Measurements from ENCODE around the gene KCNJ14. TPM values are rescaled to one million over a fixed set of nuclear protein-coding genes. Genes with fewer than 3 reads are reported as not detected.

Gene KCNJ14
- total RNA-seq, 1 donor from 2014 or later: 1.3 TPM

DNA sequence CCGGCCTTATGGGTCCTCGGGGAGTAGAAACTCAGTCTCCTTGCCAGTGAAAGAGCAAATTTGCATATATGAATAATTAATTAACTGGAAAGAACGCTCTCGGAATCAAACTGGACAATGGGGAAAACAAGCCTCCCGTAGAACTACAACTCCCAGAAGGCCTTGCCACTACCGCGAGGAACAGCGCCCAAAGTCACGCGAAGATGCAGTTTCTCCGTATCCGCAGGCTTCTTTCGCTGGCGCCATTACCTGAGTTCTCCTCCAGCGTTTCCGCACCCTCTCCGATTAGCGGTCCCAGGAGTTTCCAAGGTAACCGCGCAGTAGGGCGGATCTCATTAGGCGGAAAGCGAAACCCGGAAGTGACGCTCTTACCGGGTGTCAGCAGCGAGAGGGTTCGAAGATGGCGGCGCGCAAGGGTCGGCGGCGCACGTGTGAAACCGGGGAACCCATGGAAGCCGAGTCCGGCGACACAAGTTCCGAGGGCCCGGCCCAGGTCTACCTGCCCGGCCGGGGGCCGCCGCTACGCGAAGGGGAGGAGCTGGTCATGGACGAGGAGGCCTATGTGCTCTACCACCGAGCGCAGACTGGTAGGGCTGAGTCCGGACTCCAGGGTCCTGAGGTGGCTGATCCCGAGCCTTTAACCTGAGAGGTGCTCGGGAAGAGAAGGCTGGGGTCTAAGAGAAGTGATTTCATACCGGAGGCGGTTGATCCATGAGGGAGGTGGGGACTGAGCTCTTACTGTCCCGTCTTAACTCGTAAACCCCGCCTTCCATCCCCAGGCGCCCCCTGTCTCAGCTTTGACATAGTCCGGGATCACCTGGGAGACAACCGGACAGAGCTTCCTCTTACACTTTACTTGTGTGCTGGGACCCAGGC, 9.5 kb upstream of the KCNJ14 start, which contains the start of gene GRWD1:
Gene GRWD1, plus strand, starts transcription at position 378 of the 876 bp plus-strand sequence. Its CDS starts 23 bp downstream, at position 401.
- peak; percentile 95 for DNase-seq (ENCODE audit: low read depth)

GRCh38 chr19:48446579-48446978, 8.8 kb upstream of the KCNJ14 start:
- no peak for DNase-seq (ENCODE audit: low read depth)

DNA sequence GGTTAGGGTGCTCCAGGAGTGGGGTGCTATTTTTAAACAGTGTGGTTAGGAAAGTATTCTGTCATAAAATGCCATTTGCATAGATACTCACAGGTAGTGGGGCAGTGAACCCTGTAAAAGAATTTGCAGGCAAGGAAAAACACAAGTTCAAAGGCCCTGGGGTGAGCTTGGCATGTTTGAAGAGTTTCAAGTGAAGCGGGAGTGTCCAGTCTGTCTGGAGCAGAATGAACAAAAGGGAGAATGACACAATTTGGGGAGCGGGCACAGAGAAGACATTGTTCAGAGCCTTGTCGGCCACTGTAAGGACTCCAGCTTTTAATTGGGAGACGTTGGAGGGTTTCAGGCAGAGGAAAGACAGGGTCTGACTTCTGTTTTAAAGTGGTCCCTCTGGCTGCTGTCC, 6.8 kb upstream of the KCNJ14 start:
- DNase-seq (ENCODE audit: low read depth): no peak

DNA sequence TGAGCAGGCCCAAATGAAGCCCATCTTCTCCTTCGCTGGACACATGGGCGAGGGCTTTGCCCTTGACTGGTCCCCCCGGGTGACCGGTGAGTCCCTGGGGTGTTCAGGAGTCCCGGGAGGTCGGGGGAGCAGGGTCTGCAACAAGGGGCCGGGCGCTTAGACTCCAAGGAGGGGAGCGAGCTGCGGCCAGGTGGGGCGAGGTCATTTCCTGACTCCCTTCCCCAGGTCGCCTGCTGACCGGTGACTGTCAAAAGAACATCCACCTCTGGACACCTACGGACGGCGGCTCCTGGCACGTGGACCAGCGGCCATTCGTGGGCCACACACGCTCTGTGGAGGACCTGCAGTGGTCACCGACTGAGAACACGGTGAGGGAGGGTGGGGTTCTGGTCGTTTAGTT, 4.9 kb upstream of the KCNJ14 start:
- no peak for DNase-seq (ENCODE audit: low read depth)

- no peak for DNase-seq (ENCODE audit: low read depth)
These were observed 4.5 kb upstream of the KCNJ14 start for GRCh38 chr19:48450863-48451262.

- DNase-seq (ENCODE audit: low read depth): no peak
These were observed 3.8 kb upstream of the KCNJ14 start for GRCh38 chr19:48451624-48452023.

GRCh38 chr19:48452289-48453190, 2.8 kb upstream of the KCNJ14 start:
- DNase-seq (ENCODE audit: low read depth): no peak

DNA sequence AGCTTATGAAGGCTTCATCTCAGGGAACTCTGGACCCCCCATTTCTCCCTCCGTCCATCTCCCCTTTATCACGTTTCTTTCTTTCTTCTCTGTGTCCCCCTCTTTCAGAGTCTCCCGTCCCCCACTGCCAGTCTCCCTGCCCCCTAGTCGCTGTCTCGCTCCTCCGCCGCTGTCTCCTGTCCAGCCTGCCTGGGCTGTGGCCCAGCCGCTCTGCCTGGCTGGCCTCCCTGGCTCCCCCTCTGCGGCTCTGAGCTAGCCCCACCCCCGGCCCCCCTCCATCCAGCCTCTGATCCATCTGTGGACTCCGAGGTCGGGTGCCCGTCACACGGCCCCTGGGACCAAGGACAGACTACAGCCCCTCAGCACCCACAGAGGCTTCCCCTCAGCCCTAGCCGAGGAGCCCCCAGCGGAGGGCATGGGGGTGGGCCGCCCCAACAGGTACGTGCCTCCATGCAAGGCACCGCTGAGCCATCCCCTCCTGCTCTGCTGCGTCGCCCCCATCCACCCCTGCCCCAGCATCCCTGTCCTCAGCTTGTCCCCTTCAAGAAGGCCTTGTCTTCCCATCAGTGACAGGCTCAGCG, 1.1 kb upstream of the KCNJ14 start:
- no peak for DNase-seq (ENCODE audit: low read depth)

DNA sequence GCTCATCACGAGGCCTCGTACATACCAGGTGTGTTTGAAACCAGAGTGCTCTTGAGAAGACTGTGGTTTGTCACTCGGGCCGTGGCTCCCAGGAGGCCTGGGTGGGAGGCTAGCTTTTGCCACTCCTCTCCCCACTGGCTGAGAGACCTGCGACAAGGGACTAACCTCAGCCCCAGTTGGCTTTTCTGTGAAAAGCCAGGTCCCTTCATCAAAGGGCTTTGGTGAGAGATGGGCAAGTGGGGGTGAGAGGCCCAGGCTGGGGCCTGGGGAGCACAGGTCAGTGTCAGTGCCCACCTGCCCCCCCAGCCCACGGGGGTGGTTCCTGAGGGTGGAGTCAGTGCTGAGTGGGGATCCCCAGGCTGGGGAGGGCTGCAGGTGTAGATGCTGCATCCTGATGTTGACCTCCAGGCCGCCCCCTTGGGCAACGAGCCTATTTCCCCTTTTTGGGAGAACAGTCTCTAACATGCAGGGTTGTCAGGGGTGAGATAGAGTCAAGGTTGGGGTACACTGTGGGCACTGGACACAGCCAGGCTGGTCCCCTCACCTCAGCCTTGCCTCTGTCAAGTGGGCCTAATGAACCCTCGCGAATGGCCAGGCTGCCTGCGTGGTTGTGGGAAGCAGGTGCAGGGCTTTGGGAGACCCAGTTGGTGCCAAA, 661 bp downstream of the KCNJ14 start:
- DNase-seq (ENCODE audit: low read depth): no peak

- no peak for DNase-seq (ENCODE audit: low read depth)
These were observed 1.5 kb downstream of the KCNJ14 start for GRCh38 chr19:48456864-48457263.

DNA sequence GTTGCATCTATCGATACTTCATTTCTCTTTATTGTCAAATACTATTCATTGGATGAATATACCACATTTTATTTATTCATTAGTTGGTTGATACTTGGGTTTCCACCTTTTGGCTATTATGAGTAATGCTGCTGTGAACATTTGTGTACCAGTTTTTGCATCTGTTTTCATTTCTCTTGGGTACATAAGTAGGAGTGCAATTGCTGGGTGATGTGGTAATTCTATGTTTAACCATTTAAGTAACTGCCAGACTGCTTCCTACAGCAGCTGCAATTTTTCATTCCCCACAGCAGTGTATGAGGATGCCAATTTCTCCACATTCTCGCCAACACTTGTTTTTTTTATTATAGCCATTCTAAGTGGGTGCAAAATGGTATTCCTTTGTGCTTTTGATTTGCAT, 2.6 kb downstream of the KCNJ14 start:
- no peak for DNase-seq (ENCODE audit: low read depth)

- DNase-seq (ENCODE audit: low read depth): no peak
These were observed 6.2 kb downstream of the KCNJ14 start for GRCh38 chr19:48461651-48461981.

DNA sequence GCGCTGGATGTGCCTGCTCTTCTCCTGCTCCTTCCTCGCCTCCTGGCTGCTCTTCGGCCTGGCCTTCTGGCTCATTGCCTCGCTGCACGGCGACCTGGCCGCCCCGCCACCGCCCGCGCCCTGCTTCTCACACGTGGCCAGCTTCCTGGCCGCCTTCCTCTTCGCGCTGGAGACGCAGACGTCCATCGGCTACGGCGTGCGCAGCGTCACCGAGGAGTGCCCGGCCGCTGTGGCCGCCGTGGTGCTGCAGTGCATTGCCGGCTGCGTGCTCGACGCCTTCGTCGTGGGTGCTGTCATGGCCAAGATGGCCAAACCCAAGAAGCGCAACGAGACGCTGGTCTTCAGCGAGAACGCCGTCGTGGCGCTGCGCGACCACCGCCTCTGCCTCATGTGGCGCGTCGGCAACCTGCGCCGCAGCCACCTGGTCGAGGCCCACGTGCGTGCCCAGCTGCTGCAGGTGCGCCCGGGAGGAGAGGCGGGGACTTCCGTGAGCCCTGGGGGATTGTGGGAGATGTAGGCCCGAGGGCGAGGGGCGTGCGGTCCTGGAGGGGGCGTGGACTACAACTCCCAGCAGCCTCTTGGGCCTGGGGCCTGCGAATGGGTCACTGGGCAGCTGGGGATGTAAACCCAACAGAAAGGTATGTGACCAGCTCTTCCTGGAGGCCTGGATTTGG, 6.7 kb downstream of the KCNJ14 start:
- DNase-seq (ENCODE audit: low read depth): no peak

- DNase-seq (ENCODE audit: low read depth): no peak
These were observed 9.8 kb downstream of the KCNJ14 start for GRCh38 chr19:48465215-48465614.

GRCh38 chr19:48466561-48467325, 11.4 kb downstream of the KCNJ14 start:
- peak; percentile 49 for DNase-seq (ENCODE audit: low read depth)

DNA sequence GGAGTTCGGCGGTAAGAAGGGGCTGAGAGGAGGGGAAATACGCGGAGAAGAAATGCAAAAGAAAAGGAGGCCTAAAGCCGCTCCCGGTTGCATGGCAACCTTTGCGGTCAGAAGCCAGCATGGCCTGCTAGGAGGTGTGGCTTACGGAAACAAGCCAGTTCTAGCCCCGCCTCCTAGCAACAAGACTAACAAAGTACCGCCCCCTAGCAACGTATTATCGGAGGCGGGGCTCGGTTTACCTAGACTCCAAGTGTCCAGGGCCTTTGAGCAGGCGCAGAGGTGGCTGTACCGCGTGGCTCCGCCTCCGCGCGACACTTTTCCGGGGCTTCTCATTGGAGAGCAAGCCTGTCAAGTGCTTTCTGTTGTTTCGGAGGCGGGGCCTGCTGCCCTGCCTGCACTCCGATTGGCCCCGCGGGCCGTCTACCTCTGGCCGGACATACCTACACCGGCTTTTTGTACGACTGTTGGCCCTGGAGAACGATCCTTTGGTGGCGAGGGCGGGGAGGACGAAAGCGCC, 13.5 kb downstream of the KCNJ14 start:
- peak; percentile 99 for DNase-seq (ENCODE audit: low read depth)

GRCh38 chr19:48469289-48469881, 14.0 kb downstream of the KCNJ14 start, which contains the start of gene CYTH2:
Gene CYTH2 (plus strand): TSS chr19:48469369. CDS start chr19:48469508, 139 bp downstream.
- peak; percentile 36 for DNase-seq (ENCODE audit: low read depth)

DNA sequence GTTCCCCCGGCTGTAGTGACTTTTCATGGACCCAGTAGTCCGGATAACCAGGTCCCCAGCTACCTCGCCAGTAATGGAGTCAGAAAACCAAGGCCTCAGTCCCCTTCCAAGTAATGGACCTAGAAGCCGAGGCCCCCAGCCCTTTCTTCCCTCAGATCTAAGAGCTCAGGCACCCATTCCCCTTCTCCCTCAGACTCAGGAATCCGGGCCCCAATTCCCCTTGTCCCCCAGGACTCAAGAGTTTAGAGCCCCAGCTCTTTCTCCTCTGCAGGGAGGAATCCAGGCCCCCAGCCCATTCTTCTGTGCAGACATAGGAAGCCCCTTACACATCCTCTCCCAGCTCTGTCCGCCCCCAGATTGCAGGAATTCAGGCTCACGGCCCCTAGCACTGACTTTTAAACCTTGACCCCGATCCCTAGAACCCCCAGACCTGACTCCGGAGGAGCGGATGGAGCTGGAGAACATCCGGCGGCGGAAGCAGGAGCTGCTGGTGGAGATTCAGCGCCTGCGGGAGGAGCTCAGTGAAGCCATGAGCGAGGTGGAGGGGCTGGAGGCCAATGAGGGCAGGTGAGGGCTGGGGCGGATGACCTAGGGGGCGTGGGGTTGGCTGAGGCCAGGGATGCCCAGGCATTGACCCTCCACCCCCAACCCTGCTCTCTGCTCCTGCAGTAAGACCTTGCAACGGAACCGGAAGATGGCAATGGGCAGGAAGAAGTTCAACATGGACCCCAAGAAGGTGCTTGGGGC, 14.7 kb downstream of the KCNJ14 start:
- no peak for DNase-seq (ENCODE audit: low read depth)

- no peak for DNase-seq (ENCODE audit: low read depth)
These were observed 15.5 kb downstream of the KCNJ14 start for GRCh38 chr19:48470856-48471255.

Measured in renal cortical epithelial cell (primary cell).